Erythroblast (primary cell): ENCODE data around the gene PTK7.
"Not testable (repeated sequence)": the region's sequence is repeated elsewhere in the genome, so short reads cannot be mapped to it uniquely, and the experiment has no call there.

Source experiments
- DNase-seq, 2 experiments: peaks; one replicate each; lab custom pipeline; 2025; lab: John Stamatoyannopoulos, UW
- GATA1 ChIP-seq: IDR thresholded peaks from 2 replicates; pipeline ENCODE4 v1.6.1; 2011; ENCODE audit warnings: low read depth, mild to moderate bottlenecking, control low read depth, low read length, moderate library complexity
- POLR2A ChIP-seq: IDR thresholded peaks from 2 replicates; pipeline ENCODE4 v1.6.1; 2011; ENCODE audit warnings: mild to moderate bottlenecking, low read length

PTK7 gene

GRCh38 chr6:43125119-43125518 lies 49.0 kb downstream of the PTK7 start:
- TF ChIP-seq POLR2A, result no peak
- no peak for TF ChIP-seq GATA1
- no peak for DNase-seq

- no peak for DNase-seq
- TF ChIP-seq POLR2A, result no peak
- no peak for TF ChIP-seq GATA1
Measured at GRCh38 chr6:43125555-43125954, 49.4 kb downstream of the PTK7 start.

GRCh38 chr6:43127180-43127579 lies 51.1 kb downstream of the PTK7 start:
- no peak for DNase-seq
- TF ChIP-seq GATA1 (no peak), POLR2A (no peak)

GRCh38 chr6:43127877-43128276 lies 51.8 kb downstream of the PTK7 start:
- TF ChIP-seq POLR2A, result no peak
- no peak for TF ChIP-seq GATA1
- DNase-seq, result no peak

GRCh38 chr6:43128926-43129325 lies 52.8 kb downstream of the PTK7 start:
- TF ChIP-seq POLR2A (no peak), GATA1 (no peak)
- DNase-seq, result no peak

- TF ChIP-seq GATA1 (no peak), POLR2A (no peak)
- DNase-seq, result peak; percentile 31 to 47
Measured at GRCh38 chr6:43129434-43130194, 53.5 kb downstream of the PTK7 start.

- no peak for DNase-seq
Measured at GRCh38 chr6:43130429-43130828, 54.3 kb downstream of the PTK7 start.

GRCh38 chr6:43131379-43131778 lies 55.3 kb downstream of the PTK7 start:
- not testable (repeated sequence) for DNase-seq

More at GRCh38 chr6:43130429-43130828, 54.3 kb downstream of the PTK7 start:
- TF ChIP-seq POLR2A (no peak), GATA1 (no peak)

GRCh38 chr6:43138267-43138666 lies 62.2 kb downstream of the PTK7 start:
- no peak for DNase-seq
- no peak for TF ChIP-seq GATA1
- TF ChIP-seq POLR2A, result no peak

- DNase-seq, result not testable (repeated sequence)
Measured at GRCh38 chr6:43139973-43140372, 63.9 kb downstream of the PTK7 start.

GRCh38 chr6:43141644-43142043 lies 65.5 kb downstream of the PTK7 start:
- no peak for DNase-seq
- no peak for TF ChIP-seq GATA1
- no peak for TF ChIP-seq POLR2A

GRCh38 chr6:43142101-43142500 lies 66.0 kb downstream of the PTK7 start:
- TF ChIP-seq GATA1 (no peak), POLR2A (no peak)
- DNase-seq, result no peak

- DNase-seq, result peak; percentile 77 to 87
- no peak for TF ChIP-seq POLR2A
- no peak for TF ChIP-seq GATA1
Measured at GRCh38 chr6:43143235-43144128, 67.4 kb downstream of the PTK7 start.

- DNase-seq, result peak in 1 of 2 experiments; percentile 13
- no peak for TF ChIP-seq POLR2A
- no peak for TF ChIP-seq GATA1
Measured at GRCh38 chr6:43144879-43145278, 68.8 kb downstream of the PTK7 start.

- no peak for DNase-seq
- TF ChIP-seq POLR2A, result no peak
- TF ChIP-seq GATA1, result no peak
Measured at GRCh38 chr6:43146261-43146660, 70.1 kb downstream of the PTK7 start.
